HG02970 (cell line): ENCODE data around the gene MLF1.

Experiments
- ATAC-seq: cut with Tn5 transposase; IDR thresholded peaks from one replicate; pipeline ENCODE4 v1.9.1; 2021; ENCODE audit warnings: mild to moderate bottlenecking, moderate library complexity, moderate number of reproducible peaks; ENCODE audit not compliant: unreplicated experiment, low FRiP score

Gene MLF1

GRCh38 chr3:158573714-158574113, 2.7 kb downstream of the MLF1 start:
- no peak for ATAC-seq

- no peak for ATAC-seq
Observed at GRCh38 chr3:158574646-158575045, 3.7 kb downstream of the MLF1 start.

DNA sequence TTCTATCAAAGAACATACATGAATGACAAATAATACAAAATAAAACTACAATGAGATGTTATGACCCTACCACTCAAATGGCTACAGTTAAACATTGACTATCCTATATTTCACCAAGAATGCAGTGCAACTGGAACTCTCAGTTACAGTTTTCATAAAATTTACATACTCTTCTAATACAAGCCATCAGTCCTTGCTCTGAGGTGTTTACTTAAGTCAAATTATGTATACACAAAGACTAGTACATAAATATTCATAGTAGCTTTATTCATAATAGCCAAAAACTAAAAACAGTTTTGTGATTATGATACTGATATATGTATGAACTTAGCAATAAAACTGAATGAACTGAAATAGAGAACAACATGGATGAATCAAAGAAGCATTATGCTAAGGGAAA, 19.2 kb downstream of the MLF1 start:
- ATAC-seq: no peak

DNA sequence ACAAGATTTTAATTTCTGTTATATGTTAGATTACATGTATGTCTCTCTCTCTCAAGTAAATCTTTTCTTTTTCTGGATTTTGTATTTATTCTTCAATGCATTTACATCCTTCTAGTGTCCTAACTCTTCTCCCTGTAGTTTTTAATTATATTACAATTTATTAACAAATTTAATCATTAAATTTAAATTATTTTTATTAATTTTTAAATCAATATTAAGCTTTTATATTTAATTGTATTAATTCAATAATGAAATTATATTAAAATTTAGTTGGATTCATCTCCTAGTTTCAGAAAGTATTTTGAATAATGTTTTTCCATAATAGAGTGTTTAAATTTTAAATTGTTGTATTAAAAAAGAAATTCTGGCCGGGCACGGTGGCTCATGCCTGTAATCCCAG, 29.8 kb downstream of the MLF1 start:
- no peak for ATAC-seq

DNA sequence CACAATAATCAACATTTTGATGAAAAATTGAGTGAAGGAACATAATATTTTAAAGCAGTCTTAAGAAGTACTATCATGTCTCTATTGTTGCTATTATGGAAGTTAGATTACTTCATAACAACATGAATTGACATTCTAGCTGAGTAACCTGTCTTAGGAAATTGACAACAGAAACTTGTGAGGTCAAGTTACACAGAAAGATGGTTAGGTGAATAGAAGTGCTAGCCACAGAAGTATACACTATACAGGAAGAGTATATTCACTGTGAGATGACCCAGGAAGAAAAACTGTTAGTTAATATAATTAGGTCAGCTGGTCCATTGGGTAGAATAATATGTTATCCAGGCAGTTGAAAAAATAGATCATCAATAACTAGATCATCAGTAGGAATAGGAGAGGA, 31.2 kb downstream of the MLF1 start:
- no peak for ATAC-seq

- ATAC-seq: no peak
Observed at GRCh38 chr3:158617982-158618875, 47.2 kb downstream of the MLF1 start.

DNA sequence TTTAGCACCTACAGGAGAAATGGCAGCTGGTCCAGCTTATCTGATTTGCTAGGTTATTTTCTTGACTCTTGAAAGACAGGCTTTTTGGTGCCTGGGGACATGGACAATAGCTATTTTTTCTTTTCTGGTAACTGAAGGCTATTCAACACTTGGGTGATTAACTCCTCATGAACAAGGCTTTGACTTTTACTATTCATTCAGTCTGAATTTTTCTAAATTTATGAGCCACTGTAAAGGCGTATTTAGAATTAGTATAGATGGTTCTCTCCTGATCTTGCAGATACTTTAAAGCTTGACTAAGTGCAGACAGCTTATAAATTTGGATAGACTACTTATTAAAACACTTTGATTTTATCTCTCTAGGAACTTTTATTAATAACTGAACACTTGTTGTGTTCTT, 54.9 kb downstream of the MLF1 start:
- ATAC-seq: no peak

DNA sequence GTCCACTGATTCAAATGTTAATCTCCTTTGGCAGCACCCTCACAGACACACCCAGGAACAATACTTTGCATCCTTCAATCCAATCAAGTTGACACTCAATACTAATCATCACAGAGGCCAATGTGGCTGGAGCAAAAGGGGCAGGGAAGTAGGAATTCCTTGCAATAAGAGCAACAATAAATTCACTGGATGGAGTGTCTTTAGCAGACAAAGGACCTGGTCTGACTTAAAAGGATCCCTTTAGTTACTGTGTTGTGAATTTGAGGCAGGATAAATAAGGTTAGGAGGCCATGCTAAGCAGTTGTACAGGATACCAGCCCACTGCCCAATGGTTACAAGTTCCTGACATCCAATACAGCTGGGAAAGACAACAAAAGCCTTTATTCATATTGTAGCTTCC, 61.0 kb downstream of the MLF1 start:
- ATAC-seq: no peak

GRCh38 chr3:158640646-158641045, 69.7 kb downstream of the MLF1 start:
- no peak for ATAC-seq

DNA sequence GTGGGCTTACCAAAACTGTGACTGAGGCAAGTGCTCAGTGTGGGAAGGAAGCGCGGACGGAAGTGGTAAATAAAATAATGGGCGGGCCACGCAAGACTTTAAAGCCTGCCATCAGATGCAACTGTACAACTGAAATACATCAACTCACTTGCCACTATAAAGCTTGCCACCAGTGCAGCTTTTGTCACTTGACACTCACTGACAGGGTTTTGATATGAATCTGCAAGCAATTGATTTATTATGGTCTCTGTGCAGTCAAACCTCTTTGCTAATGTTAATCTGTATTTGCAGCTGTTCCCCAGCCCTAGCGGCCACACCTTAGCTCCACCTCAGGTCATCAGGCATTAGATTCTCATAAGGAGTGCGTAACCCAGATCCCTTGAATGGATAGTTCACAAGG, 71.0 kb downstream of the MLF1 start:
- no peak for ATAC-seq

DNA sequence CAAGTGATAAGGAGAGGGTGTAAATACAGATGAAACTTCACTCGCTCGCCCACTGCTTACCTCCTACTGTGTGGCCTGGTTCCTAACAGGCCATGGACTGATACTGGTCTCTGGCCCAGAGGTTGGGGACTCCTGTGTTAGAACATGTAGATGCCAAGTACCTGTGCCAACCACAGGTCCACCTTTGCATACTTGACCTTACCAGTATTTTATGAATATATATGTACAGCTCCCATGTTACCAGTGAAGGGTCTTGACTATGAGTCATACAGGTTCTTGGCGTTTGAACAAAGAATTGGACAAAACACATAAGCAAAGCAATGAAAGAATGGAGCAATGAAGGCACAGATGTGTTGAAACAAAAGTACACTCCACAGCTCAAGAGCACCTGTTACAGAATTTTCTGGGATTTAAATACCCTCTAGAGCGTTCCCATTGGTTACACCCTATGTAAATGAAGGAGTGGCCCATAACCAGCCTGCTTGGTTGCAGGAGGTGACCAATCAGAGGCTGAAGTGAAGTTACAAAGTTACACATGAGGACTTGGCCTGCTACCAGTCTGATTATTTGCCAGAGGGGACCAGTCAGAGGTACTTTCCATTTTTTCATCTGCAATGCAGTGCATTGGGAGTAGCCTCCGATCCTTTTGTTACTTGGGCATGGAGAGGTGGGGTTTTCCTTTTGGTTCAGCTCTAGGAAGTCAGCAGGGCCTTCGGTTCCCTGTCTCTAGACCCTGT, 71.6 kb downstream of the MLF1 start:
- no peak for ATAC-seq

DNA sequence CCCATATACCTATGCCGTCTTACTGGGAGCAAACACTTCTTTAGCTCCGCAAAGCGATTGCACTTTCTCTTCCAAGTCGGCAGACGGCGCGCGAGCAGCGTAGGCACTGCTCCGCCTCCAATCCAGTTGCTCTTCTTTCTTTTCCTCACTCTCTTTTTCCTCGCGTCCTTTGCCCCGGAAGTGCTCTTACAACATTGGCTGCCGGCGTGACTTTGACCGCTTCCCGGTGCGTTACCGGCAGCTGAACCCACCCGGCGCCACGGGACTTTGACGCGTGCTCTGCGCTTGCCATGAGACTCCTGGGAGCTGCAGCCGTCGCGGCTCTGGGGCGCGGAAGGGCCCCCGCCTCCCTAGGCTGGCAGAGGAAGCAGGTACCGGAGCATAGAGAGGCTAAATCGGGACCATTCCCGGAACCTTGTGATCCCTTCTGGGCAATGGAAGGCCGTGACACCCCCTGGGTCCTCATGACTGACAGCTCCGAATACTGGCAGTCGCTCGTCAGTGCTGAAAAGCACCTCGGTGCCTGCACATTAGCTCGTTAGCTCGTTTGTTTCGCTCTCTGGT, 73.4 kb downstream of the MLF1 start, which contains the start of gene GFM1:
Gene GFM1, plus strand, starts transcription at position 183 of the 564 bp plus-strand sequence. Its CDS starts 108 bp downstream, at position 291.
- peak; percentile 99 for ATAC-seq

- ATAC-seq: no peak
Observed at GRCh38 chr3:158649791-158650190, 78.8 kb downstream of the MLF1 start.

GRCh38 chr3:158651192-158651591, 80.2 kb downstream of the MLF1 start:
- ATAC-seq: no peak

- no peak for ATAC-seq
Observed at GRCh38 chr3:158652463-158652862, 81.5 kb downstream of the MLF1 start.
